Right lobe of liver (tissue), 4 donors: ENCODE data around the gene PTPN1.

Experiments
- POLR2A ChIP-seq: fragments of 450-650 bp; IDR thresholded peaks from one replicate; pipeline ENCODE4 v1.6.1; 2017; ENCODE audit warnings: antibody characterized with exemption, mild to moderate bottlenecking
- TF ChIP-seq, protein P1 (sequence below), 4 donors: fragments of 200-600 bp in 3 of 4; fragments of 450-650 bp in 1 of 4; IDR thresholded peaks; one replicate each; pipeline versions ENCODE4 v1.5.1 to v1.8.0; 2016 to 2022; ENCODE audit warnings: antibody characterized with exemption in 4 of 4, mild to moderate bottlenecking in 2 of 4
- donor health status: DM: no; HTN: no; CAD: no.
- donor health status: DM: no; HTN: no; CAD: no.
- donor health status: DM: no; HTN: yes; CAD: no.

DNA sequence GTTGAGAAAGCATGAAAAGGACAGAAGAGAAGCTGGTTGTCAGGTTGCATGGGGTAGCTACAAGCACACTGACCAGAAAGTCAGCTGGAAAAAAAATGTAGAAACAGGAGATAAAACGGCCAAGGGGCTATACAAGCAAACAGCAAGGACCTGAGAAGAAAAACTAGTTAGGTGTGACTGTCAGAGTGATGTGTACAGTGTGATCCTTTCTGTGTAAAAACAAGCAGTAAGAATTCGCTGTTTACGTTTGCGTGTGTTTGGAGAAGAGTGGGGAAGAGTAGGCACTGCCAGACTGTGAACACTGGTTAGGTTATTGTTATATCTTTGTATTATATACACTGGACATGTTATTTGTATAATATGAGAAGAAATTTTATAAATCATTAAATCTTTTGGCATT lies 28.1 kb downstream of the PTPN1 start:
- TF ChIP-seq, protein P1, sequence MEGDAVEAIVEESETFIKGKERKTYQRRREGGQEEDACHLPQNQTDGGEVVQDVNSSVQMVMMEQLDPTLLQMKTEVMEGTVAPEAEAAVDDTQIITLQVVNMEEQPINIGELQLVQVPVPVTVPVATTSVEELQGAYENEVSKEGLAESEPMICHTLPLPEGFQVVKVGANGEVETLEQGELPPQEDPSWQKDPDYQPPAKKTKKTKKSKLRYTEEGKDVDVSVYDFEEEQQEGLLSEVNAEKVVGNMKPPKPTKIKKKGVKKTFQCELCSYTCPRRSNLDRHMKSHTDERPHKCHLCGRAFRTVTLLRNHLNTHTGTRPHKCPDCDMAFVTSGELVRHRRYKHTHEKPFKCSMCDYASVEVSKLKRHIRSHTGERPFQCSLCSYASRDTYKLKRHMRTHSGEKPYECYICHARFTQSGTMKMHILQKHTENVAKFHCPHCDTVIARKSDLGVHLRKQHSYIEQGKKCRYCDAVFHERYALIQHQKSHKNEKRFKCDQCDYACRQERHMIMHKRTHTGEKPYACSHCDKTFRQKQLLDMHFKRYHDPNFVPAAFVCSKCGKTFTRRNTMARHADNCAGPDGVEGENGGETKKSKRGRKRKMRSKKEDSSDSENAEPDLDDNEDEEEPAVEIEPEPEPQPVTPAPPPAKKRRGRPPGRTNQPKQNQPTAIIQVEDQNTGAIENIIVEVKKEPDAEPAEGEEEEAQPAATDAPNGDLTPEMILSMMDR (IDR thresholded peaks at IDR 0.05), result no peak
- TF ChIP-seq POLR2A, result no peak
